ENCODE data around the gene ZNF619. TPM values are rescaled to one million over a fixed set of nuclear protein-coding genes. Genes with fewer than 3 reads are reported as not detected.

ZNF619 gene
- total and polyA plus RNA-seq, 9 of the 15 experiments (the other 6 are each of a cell fraction or from before 2014, with no cell fraction given) = 1.3 to 9.1 (median 6.3) TPM

DNA sequence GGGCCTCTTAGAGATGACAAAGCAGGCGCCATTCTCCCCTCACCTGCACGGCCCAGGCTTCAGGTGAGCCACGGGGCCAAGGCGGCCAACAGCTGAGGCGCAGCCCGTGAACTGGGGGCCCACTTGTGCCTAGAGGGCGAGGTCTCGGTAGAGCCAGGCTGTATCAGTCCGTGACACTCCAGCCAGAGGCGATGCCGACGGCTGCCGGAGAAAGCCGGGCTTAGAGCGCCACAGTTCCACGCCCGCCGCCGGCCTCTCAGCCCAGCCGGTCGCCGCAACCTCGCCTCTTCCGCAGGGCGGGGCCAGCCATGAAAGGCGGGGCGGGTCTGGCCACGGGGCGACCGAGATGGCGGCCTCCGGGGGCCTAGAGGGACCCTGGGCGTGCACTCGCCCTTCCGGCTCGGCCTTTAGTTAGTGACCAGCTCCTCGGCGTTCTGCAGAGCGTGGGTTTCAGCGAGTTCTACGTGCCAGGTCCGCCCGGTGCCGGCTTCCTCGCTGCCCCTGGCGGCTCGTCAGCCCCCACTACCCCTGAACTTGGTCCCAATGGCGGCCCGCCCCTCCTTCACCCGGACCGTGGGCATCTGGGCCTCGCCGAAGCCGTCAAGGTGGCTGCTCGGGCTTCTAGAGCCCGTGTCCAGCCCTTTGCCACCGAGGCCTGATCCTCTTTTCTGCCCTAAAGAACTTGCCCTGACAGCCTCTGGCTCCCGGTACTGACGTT is 47.8 kb downstream of the ZNF619 start, which contains the start of gene ZNF621 (continued):
- TF ChIP-seq, protein P1, sequence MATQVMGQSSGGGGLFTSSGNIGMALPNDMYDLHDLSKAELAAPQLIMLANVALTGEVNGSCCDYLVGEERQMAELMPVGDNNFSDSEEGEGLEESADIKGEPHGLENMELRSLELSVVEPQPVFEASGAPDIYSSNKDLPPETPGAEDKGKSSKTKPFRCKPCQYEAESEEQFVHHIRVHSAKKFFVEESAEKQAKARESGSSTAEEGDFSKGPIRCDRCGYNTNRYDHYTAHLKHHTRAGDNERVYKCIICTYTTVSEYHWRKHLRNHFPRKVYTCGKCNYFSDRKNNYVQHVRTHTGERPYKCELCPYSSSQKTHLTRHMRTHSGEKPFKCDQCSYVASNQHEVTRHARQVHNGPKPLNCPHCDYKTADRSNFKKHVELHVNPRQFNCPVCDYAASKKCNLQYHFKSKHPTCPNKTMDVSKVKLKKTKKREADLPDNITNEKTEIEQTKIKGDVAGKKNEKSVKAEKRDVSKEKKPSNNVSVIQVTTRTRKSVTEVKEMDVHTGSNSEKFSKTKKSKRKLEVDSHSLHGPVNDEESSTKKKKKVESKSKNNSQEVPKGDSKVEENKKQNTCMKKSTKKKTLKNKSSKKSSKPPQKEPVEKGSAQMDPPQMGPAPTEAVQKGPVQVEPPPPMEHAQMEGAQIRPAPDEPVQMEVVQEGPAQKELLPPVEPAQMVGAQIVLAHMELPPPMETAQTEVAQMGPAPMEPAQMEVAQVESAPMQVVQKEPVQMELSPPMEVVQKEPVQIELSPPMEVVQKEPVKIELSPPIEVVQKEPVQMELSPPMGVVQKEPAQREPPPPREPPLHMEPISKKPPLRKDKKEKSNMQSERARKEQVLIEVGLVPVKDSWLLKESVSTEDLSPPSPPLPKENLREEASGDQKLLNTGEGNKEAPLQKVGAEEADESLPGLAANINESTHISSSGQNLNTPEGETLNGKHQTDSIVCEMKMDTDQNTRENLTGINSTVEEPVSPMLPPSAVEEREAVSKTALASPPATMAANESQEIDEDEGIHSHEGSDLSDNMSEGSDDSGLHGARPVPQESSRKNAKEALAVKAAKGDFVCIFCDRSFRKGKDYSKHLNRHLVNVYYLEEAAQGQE (IDR thresholded peaks at IDR 0.05; ENCODE audit: borderline replicate concordance) = peak; percentile 20; the same call in 1 of the 2 replicates
- TF ChIP-seq, protein P1 (CRISPR knock-in tag; IDR thresholded peaks at IDR 0.05; ENCODE audit: low read depth) = peak; percentile 49; the same call in 1 of the 2 replicates
- TF ChIP-seq, protein P2, sequence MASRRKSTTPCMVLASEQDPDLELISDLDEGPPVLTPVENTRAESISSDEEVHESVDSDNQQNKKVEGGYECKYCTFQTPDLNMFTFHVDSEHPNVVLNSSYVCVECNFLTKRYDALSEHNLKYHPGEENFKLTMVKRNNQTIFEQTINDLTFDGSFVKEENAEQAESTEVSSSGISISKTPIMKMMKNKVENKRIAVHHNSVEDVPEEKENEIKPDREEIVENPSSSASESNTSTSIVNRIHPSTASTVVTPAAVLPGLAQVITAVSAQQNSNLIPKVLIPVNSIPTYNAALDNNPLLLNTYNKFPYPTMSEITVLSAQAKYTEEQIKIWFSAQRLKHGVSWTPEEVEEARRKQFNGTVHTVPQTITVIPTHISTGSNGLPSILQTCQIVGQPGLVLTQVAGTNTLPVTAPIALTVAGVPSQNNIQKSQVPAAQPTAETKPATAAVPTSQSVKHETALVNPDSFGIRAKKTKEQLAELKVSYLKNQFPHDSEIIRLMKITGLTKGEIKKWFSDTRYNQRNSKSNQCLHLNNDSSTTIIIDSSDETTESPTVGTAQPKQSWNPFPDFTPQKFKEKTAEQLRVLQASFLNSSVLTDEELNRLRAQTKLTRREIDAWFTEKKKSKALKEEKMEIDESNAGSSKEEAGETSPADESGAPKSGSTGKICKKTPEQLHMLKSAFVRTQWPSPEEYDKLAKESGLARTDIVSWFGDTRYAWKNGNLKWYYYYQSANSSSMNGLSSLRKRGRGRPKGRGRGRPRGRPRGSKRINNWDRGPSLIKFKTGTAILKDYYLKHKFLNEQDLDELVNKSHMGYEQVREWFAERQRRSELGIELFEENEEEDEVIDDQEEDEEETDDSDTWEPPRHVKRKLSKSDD (conservative IDR thresholded peaks at IDR 0.05; ENCODE audit: low read length) = no peak
- no peak for TF ChIP-seq YBX1 (IDR thresholded peaks at IDR 0.05)
- TF ChIP-seq EGR1 (conservative IDR thresholded peaks at IDR 0.05) = no peak
- TF ChIP-seq, protein P3, sequence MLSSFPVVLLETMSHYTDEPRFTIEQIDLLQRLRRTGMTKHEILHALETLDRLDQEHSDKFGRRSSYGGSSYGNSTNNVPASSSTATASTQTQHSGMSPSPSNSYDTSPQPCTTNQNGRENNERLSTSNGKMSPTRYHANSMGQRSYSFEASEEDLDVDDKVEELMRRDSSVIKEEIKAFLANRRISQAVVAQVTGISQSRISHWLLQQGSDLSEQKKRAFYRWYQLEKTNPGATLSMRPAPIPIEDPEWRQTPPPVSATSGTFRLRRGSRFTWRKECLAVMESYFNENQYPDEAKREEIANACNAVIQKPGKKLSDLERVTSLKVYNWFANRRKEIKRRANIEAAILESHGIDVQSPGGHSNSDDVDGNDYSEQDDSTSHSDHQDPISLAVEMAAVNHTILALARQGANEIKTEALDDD (IDR thresholded peaks at IDR 0.05) = no peak
- peak; percentile 81 for TF ChIP-seq PML (IDR thresholded peaks at IDR 0.05; ENCODE audit: low read length)
- TF ChIP-seq MAZ (CRISPR knock-in tag; conservative IDR thresholded peaks at IDR 0.05 in 1 of 2, IDR thresholded peaks at IDR 0.05 in 1 of 2) = peak; percentile 85 to 98
- TF ChIP-seq HLTF (IDR thresholded peaks at IDR 0.05) = peak; percentile 47; the same call in 1 of the 2 replicates
- TF ChIP-seq, protein P4, sequence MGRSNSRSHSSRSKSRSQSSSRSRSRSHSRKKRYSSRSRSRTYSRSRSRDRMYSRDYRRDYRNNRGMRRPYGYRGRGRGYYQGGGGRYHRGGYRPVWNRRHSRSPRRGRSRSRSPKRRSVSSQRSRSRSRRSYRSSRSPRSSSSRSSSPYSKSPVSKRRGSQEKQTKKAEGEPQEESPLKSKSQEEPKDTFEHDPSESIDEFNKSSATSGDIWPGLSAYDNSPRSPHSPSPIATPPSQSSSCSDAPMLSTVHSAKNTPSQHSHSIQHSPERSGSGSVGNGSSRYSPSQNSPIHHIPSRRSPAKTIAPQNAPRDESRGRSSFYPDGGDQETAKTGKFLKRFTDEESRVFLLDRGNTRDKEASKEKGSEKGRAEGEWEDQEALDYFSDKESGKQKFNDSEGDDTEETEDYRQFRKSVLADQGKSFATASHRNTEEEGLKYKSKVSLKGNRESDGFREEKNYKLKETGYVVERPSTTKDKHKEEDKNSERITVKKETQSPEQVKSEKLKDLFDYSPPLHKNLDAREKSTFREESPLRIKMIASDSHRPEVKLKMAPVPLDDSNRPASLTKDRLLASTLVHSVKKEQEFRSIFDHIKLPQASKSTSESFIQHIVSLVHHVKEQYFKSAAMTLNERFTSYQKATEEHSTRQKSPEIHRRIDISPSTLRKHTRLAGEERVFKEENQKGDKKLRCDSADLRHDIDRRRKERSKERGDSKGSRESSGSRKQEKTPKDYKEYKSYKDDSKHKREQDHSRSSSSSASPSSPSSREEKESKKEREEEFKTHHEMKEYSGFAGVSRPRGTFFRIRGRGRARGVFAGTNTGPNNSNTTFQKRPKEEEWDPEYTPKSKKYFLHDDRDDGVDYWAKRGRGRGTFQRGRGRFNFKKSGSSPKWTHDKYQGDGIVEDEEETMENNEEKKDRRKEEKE (IDR thresholded peaks at IDR 0.05; ENCODE audit: borderline replicate concordance in 1 of 2, control insufficient read depth in 1 of 2, low read depth in 2 of 2, low read length in 1 of 2) = peak in 1 of 2 experiments; percentile 71; a peak in 1 of 4 replicates
- TF ChIP-seq WHSC1 (IDR thresholded peaks at IDR 0.05; ENCODE audit: low read length) = no peak

All from K562 (cell line).